IgD-negative memory B cell (primary cell): ENCODE data around the gene NUMA1. TPM values are rescaled to one million over a fixed set of nuclear protein-coding genes. Genes with fewer than 3 reads are reported as not detected.

Experiments
- H3K27ac Mint-ChIP-seq, 3 donors: one replicate each; pipeline ENCODE4 v1.8.0; 2020 to 2022; ENCODE audit warnings: mild to moderate bottlenecking in 3 of 3, mixed read lengths in 3 of 3, moderate library complexity in 1 of 3
- H3K27me3 Mint-ChIP-seq: one replicate; pipeline ENCODE4 v1.8.0; 2021; ENCODE audit warnings: mixed read lengths
- H3K36me3 Mint-ChIP-seq: one replicate; pipeline ENCODE4 v1.8.0; 2020; ENCODE audit warnings: mild to moderate bottlenecking, mixed read lengths
- H3K4me1 Mint-ChIP-seq, 3 donors: one replicate each; pipeline ENCODE4 v1.8.0; 2020 to 2022; ENCODE audit warnings: mixed read lengths in 3 of 3, mild to moderate bottlenecking in 1 of 3
- H3K4me3 Mint-ChIP-seq, 4 donors: one replicate each; pipeline ENCODE4 v1.8.0; 2020 to 2022; ENCODE audit warnings: mild to moderate bottlenecking in 4 of 4, mixed read lengths in 4 of 4, moderate library complexity in 3 of 4
- H3K9me3 Mint-ChIP-seq, 3 donors: one replicate each; pipeline ENCODE4 v1.8.0; 2020 to 2021; ENCODE audit warnings: mixed read lengths in 3 of 3, mild to moderate bottlenecking in 1 of 3
- polyA plus RNA-seq: library from polyadenylated mRNA; unstranded; fragments of 300-500 nt; fragmentation: Illumina TruSeq; gene quantifications from one replicate; pipeline ENCODE4 v1.2.3, GENCODE V29; 2021

The NUMA1 gene
- polyA plus RNA-seq, 1 donor from 2014 or later, result 66.6 TPM

- Mint-ChIP-seq H3K4me3 (peak overlapping the region in 3 of 4 donors; percentile 37 to 73 (median 72)), H3K27ac (peak overlapping the region; percentile 70 to 95 (median 94)), H3K27me3 (no peaks in the 10 kb centered on the region), H3K9me3 (no peaks in the 10 kb centered on the region), H3K4me1 (peaks cover 13 to 17% (median 14%) of the 10 kb centered on the region in 3 donors), H3K36me3 (peaks cover 2% of the 10 kb centered on the region)
These were observed 102.5 kb downstream of the NUMA1 start for GRCh38 chr11:71977743-71978418.

- Mint-ChIP-seq H3K27me3 (no peaks in the 10 kb centered on the region), H3K27ac (peak overlapping the region; percentile 42 to 95 (median 94)), H3K9me3 (no peaks in the 10 kb centered on the region), H3K4me3 (no peak overlapping the region), H3K36me3 (peaks cover 1% of the 10 kb centered on the region), H3K4me1 (peaks cover 13 to 14% (median 13%) of the 10 kb centered on the region in 3 donors)
These were observed 103.3 kb downstream of the NUMA1 start for GRCh38 chr11:71977090-71977489.

- Mint-ChIP-seq H3K9me3 (no peaks in the 10 kb centered on the region), H3K27ac (peak overlapping the region; percentile 31 to 94 (median 42)), H3K36me3 (peaks cover 1% of the 10 kb centered on the region), H3K4me1 (peaks cover 13 to 14% (median 13%) of the 10 kb centered on the region in 3 donors), H3K4me3 (no peak overlapping the region), H3K27me3 (no peaks in the 10 kb centered on the region)
These were observed 103.8 kb downstream of the NUMA1 start for GRCh38 chr11:71976551-71976950.

GRCh38 chr11:71971680-71972079, 108.7 kb downstream of the NUMA1 start:
- H3K4me3 Mint-ChIP-seq, result no peak overlapping the region
- H3K27ac Mint-ChIP-seq, result no peak overlapping the region

GRCh38 chr11:71964641-71965040, 115.7 kb downstream of the NUMA1 start:
- H3K27me3 Mint-ChIP-seq, result no peaks in the 10 kb centered on the region
- peaks cover 10 to 15% (median 13%) of the 10 kb centered on the region in 3 donors for H3K4me1 Mint-ChIP-seq
- H3K4me3 Mint-ChIP-seq, result no peak overlapping the region
- peaks cover 10% of the 10 kb centered on the region for H3K36me3 Mint-ChIP-seq
- H3K9me3 Mint-ChIP-seq, result no peaks in the 10 kb centered on the region
- H3K27ac Mint-ChIP-seq, result no peak overlapping the region

More at GRCh38 chr11:71971680-71972079, 108.7 kb downstream of the NUMA1 start:
- no peaks in the 10 kb centered on the region for H3K27me3 Mint-ChIP-seq
- H3K36me3 Mint-ChIP-seq, result peaks cover 1% of the 10 kb centered on the region
- H3K9me3 Mint-ChIP-seq, result no peaks in the 10 kb centered on the region
- peaks cover 0 to 5% (median 0%) of the 10 kb centered on the region in 3 donors for H3K4me1 Mint-ChIP-seq

GRCh38 chr11:71963468-71963867, 116.9 kb downstream of the NUMA1 start:
- H3K4me1 Mint-ChIP-seq, result peaks cover 10 to 15% (median 13%) of the 10 kb centered on the region in 3 donors
- H3K27me3 Mint-ChIP-seq, result no peaks in the 10 kb centered on the region
- peak overlapping the region in 1 of 4 donors; percentile 45 for H3K4me3 Mint-ChIP-seq
- no peak overlapping the region for H3K27ac Mint-ChIP-seq
- H3K36me3 Mint-ChIP-seq, result peaks cover 10% of the 10 kb centered on the region
- no peaks in the 10 kb centered on the region for H3K9me3 Mint-ChIP-seq

GRCh38 chr11:71962428-71963038, 117.8 kb downstream of the NUMA1 start:
- H3K4me3 Mint-ChIP-seq, result no peak overlapping the region

GRCh38 chr11:71955898-71956456, 124.4 kb downstream of the NUMA1 start:
- no peaks in the 10 kb centered on the region for H3K27me3 Mint-ChIP-seq
- H3K4me3 Mint-ChIP-seq, result no peak overlapping the region
- no peaks in the 10 kb centered on the region for H3K9me3 Mint-ChIP-seq
- peaks cover 5 to 17% (median 17%) of the 10 kb centered on the region in 3 donors for H3K4me1 Mint-ChIP-seq
- peaks cover 4% of the 10 kb centered on the region for H3K36me3 Mint-ChIP-seq
- H3K27ac Mint-ChIP-seq, result no peak overlapping the region

More at GRCh38 chr11:71962428-71963038, 117.8 kb downstream of the NUMA1 start:
- H3K27ac Mint-ChIP-seq, result peak overlapping the region in 1 of 3 donors; percentile 74
- H3K4me1 Mint-ChIP-seq, result peaks cover 10 to 15% (median 13%) of the 10 kb centered on the region in 3 donors
- H3K36me3 Mint-ChIP-seq, result peaks cover 10% of the 10 kb centered on the region
- no peaks in the 10 kb centered on the region for H3K27me3 Mint-ChIP-seq
- H3K9me3 Mint-ChIP-seq, result no peaks in the 10 kb centered on the region

Other genes starting within 250 kb of the NUMA1 start
- not detected for gene DEFB108B, start 247.3 kb downstream of the NUMA1 start, polyA plus RNA-seq
- gene DEFB131B, start 202.1 kb downstream of the NUMA1 start, polyA plus RNA-seq, result not detected
- 3.3 TPM for gene XNDC1N, start 151.9 kb downstream of the NUMA1 start, polyA plus RNA-seq
- 13.6 TPM for gene RNF121, start 151.5 kb downstream of the NUMA1 start, polyA plus RNA-seq
- gene IL18BP, start 81.6 kb downstream of the NUMA1 start, polyA plus RNA-seq, result 41.5 TPM
- 4.1 TPM for gene LRRC51, start 308 bp upstream of the NUMA1 start, polyA plus RNA-seq
- 111 TPM for gene LAMTOR1, start 22.8 kb upstream of the NUMA1 start, polyA plus RNA-seq
- not detected for gene TOMT, start 25.4 kb upstream of the NUMA1 start, polyA plus RNA-seq
- 68.5 TPM for gene ANAPC15, start 32.2 kb upstream of the NUMA1 start, polyA plus RNA-seq
- gene FOLR3, start 55.2 kb upstream of the NUMA1 start, polyA plus RNA-seq, result not detected
- gene FOLR1, start 111.6 kb upstream of the NUMA1 start, polyA plus RNA-seq, result not detected
- gene FOLR2, start 136.3 kb upstream of the NUMA1 start, polyA plus RNA-seq, result 16.1 TPM
- gene INPPL1, start 144.2 kb upstream of the NUMA1 start, polyA plus RNA-seq, result 11.7 TPM
- gene PHOX2A, start 163.6 kb upstream of the NUMA1 start, polyA plus RNA-seq, result not detected